Measurements from ENCODE around the gene SLC10A6. TPM values are rescaled to one million over a fixed set of nuclear protein-coding genes. Genes with fewer than 3 reads are reported as not detected.

Gene SLC10A6
- total RNA-seq, 1 donor from 2014 or later = not detected

DNA sequence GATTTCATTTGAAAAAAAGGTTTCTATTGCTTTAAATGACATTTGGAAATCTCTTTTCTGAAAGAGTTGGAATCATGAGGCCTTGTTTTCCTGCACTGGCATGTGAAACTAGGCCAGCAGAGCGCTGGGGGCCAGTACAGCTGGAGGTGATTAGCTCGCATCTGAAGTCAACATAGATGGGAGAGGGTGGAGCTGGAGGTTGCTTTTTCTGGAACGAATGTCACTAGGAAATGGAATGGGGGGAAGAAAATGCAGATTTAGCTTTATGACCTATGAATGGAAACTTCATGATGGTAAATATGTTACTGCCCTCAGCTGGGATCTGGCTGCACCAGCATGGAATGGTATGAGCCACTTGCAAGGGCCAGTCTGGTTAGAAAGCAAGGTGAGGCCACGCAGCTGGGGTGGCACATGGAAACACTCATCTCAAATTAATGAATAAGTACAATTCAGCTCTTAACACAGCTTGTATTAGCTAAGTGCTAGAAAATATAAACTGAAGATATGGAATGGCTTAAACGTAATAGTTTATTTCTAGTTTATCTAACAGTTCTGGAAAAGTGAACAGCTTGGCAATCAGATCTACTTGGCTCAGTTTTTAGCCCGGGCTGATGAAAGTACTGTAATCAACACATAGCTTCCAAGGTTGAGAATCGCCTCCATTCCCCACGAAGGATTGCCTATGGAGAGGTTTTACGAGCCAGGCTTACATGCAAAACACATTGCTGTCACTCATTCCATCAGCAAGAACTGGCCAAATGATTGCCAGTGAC lies 32.5 kb downstream of the SLC10A6 start:
- Mint-ChIP-seq H3K27me3 (ENCODE audit: low read depth) (no peaks in the 10 kb centered on the region), H3K27ac (no peak overlapping the region), H3K36me3 (ENCODE audit: low read depth) (no peaks in the 10 kb centered on the region), H3K9me3 (peaks cover 5% of the 10 kb centered on the region), H3K4me1 (ENCODE audit: low read depth) (no peaks in the 10 kb centered on the region), H3K4me3 (ENCODE audit: low read depth) (no peak overlapping the region)
- intact Hi-C loops (cut with micrococcal nuclease) = no loop called here
- DNase-seq (ENCODE audit: low spot score) = no peak

DNA sequence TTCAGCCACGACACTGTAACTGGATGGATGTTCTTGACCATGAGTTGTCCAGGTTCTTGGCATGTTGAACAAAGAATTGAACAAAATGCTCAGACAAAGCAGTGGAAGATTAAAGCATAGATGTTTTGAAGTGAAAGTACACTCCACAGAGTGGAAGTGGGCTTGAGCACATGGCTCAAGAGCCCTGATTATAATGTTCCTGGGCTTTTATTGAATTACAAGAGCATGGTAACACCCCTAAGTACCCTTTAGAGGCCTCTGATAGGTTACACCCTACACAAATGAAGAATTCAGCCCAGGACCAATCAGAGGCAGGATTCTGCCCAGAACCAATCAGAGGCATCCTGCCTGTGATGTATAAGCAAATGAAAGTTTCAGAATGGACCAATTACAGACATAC lies 33.5 kb downstream of the SLC10A6 start:
- no peaks in the 10 kb centered on the region for H3K36me3 Mint-ChIP-seq (ENCODE audit: low read depth)
- H3K27me3 Mint-ChIP-seq (ENCODE audit: low read depth) = no peaks in the 10 kb centered on the region
- peaks cover 5% of the 10 kb centered on the region for H3K9me3 Mint-ChIP-seq
- no peaks in the 10 kb centered on the region for H3K4me1 Mint-ChIP-seq (ENCODE audit: low read depth)
- no peak for DNase-seq (ENCODE audit: low spot score)
- intact Hi-C loops (cut with micrococcal nuclease) = no loop called here
- H3K4me3 Mint-ChIP-seq (ENCODE audit: low read depth) = no peak overlapping the region
- no peak overlapping the region for H3K27ac Mint-ChIP-seq

GRCh38 chr4:86810847-86811246 lies 38.3 kb downstream of the SLC10A6 start:
- no peak for DNase-seq (ENCODE audit: low spot score)
- Mint-ChIP-seq H3K9me3 (peaks cover 5% of the 10 kb centered on the region), H3K27ac (no peak overlapping the region), H3K27me3 (ENCODE audit: low read depth) (no peaks in the 10 kb centered on the region), H3K4me3 (ENCODE audit: low read depth) (no peak overlapping the region), H3K36me3 (ENCODE audit: low read depth) (no peaks in the 10 kb centered on the region), H3K4me1 (ENCODE audit: low read depth) (no peaks in the 10 kb centered on the region)
- intact Hi-C loops (cut with micrococcal nuclease) = no loop called here

GRCh38 chr4:86809809-86810208 lies 39.4 kb downstream of the SLC10A6 start:
- Mint-ChIP-seq H3K4me3 (ENCODE audit: low read depth) (no peak overlapping the region), H3K36me3 (ENCODE audit: low read depth) (no peaks in the 10 kb centered on the region), H3K27me3 (ENCODE audit: low read depth) (no peaks in the 10 kb centered on the region), H3K9me3 (no peaks in the 10 kb centered on the region), H3K4me1 (ENCODE audit: low read depth) (no peaks in the 10 kb centered on the region), H3K27ac (no peak overlapping the region)
- intact Hi-C loops (cut with micrococcal nuclease) = no loop called here
- no peak for DNase-seq (ENCODE audit: low spot score)

GRCh38 chr4:86791126-86791525 lies 58.1 kb downstream of the SLC10A6 start:
- Mint-ChIP-seq H3K36me3 (ENCODE audit: low read depth) (no peaks in the 10 kb centered on the region), H3K27ac (no peak overlapping the region), H3K4me1 (ENCODE audit: low read depth) (no peaks in the 10 kb centered on the region), H3K4me3 (ENCODE audit: low read depth) (no peak overlapping the region), H3K9me3 (no peaks in the 10 kb centered on the region), H3K27me3 (ENCODE audit: low read depth) (peaks cover 1% of the 10 kb centered on the region)
- no peak for DNase-seq (ENCODE audit: low spot score)
- intact Hi-C loops (cut with micrococcal nuclease) = no loop called here

GRCh38 chr4:86788826-86789225 lies 60.4 kb downstream of the SLC10A6 start:
- H3K4me3 Mint-ChIP-seq (ENCODE audit: low read depth) = no peak overlapping the region
- no peak overlapping the region for H3K27ac Mint-ChIP-seq
- no peaks in the 10 kb centered on the region for H3K4me1 Mint-ChIP-seq (ENCODE audit: low read depth)
- no peaks in the 10 kb centered on the region for H3K9me3 Mint-ChIP-seq
- no peaks in the 10 kb centered on the region for H3K36me3 Mint-ChIP-seq (ENCODE audit: low read depth)
- DNase-seq (ENCODE audit: low spot score) = no peak
- H3K27me3 Mint-ChIP-seq (ENCODE audit: low read depth) = peaks cover 1% of the 10 kb centered on the region
- intact Hi-C loops (cut with micrococcal nuclease) = no loop called here

- intact Hi-C loops (cut with micrococcal nuclease) = no loop called here
- H3K27me3 Mint-ChIP-seq (ENCODE audit: low read depth) = no peaks in the 10 kb centered on the region
- no peak overlapping the region for H3K27ac Mint-ChIP-seq
- no peak for DNase-seq (ENCODE audit: low spot score)
- H3K4me3 Mint-ChIP-seq (ENCODE audit: low read depth) = no peak overlapping the region
- no peaks in the 10 kb centered on the region for H3K36me3 Mint-ChIP-seq (ENCODE audit: low read depth)
- H3K4me1 Mint-ChIP-seq (ENCODE audit: low read depth) = no peaks in the 10 kb centered on the region
- no peaks in the 10 kb centered on the region for H3K9me3 Mint-ChIP-seq
Measured at GRCh38 chr4:86778175-86778574, 71.0 kb downstream of the SLC10A6 start.

GRCh38 chr4:86775061-86775460 lies 74.1 kb downstream of the SLC10A6 start:
- Mint-ChIP-seq H3K27me3 (ENCODE audit: low read depth) (peaks cover 2% of the 10 kb centered on the region), H3K36me3 (ENCODE audit: low read depth) (no peaks in the 10 kb centered on the region), H3K9me3 (no peaks in the 10 kb centered on the region), H3K4me3 (ENCODE audit: low read depth) (no peak overlapping the region), H3K4me1 (ENCODE audit: low read depth) (no peaks in the 10 kb centered on the region), H3K27ac (no peak overlapping the region)
- DNase-seq (ENCODE audit: low spot score) = no peak
- intact Hi-C loops (cut with micrococcal nuclease) = no loop called here

Other genes with a start within 250 kb of the SLC10A6 start
- gene C4orf36, start 43.0 kb upstream of the SLC10A6 start, total RNA-seq = not detected in 2 replicates
- 60.4 and 63.0 TPM in 2 replicates for gene AFF1, start 85.6 kb upstream of the SLC10A6 start, total RNA-seq